ENCODE measurements around the gene ATG14.
"Not testable (repeated sequence)": the region's sequence is repeated elsewhere in the genome, so short reads cannot be mapped to it uniquely, and the experiment has no call there.

The ATG14 gene

DNA sequence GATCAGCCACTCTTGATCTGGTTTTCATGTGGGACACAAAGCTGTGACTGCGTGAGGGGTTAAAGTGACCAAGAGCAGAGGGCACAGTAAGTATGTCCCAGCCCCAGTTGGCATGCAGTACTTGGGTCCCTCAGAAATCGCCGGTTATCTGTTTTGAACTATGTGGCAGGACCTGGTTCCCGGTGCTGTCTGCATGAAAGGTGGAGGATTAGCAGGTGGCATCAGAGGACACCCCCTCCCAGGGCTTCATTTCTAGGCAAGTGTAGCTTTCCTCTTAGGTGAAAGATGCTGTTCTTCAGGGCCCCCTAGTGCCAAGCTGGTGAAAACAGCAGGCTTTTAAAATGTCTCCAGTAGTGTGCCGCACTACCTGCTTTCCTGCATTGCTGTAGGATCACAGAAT, 57.1 kb downstream of the ATG14 start:
- in situ Hi-C loops (cut with MboI; ENCODE audit: low sequenced_read_pairs) = no loop called here

DNA sequence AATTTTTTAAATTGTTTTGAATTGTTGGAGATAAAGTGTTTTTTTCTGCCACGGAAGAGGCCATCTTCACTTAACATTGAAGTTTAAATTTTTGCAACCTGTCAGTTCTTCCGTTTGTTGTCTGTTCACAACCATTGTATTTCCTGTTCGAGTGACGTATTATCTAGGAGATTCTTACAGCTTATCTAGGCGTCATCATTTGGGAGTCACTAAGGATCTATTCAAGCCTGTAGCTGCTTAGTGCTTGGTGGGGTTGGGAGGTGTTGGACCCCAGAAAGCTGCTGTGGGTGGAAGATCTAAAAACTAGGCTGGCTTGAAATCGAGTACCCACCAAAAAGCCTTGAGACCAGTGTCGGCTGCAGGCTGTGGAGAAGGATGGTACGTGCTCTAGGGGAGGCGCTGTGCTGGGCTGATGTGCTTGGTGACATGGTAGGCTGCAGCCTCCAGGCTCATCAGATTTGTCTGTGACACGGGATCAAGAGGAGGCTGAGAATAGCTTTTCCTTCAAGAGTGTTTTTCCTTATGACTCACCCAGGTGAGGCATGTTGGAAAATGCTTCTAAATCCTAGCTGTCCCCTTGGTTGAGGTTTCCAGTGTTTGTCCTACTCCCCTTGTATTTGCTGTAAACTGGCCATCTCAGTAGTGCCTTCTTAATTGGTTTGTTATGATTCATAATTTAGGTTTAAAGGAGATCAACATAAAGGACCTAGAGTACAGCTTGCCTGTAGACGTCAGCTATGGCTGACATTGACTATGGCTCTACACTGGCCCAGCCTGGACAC, 57.8 kb downstream of the ATG14 start:
- in situ Hi-C loops (cut with MboI; ENCODE audit: low sequenced_read_pairs) = no loop called here

DNA sequence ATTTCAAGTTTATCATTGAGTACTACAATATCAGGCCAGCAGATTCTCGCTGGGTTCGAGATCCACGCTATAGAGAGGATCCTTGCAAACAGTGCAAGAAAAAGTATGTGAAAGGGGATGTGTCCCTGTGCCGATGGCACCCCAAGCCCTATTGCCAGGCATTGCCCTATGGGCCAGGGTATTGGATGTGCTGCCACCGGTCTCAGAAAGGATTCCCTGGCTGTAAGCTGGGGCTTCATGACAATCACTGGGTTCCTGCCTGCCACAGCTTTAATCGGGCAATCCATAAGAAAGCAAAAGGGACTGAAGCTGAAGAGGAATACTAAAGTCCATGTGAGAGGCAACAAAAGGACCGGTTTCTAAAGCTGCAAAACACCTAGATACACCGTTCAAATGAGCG, 59.4 kb downstream of the ATG14 start:
- in situ Hi-C loops (cut with MboI; ENCODE audit: low sequenced_read_pairs) = no loop called here

DNA sequence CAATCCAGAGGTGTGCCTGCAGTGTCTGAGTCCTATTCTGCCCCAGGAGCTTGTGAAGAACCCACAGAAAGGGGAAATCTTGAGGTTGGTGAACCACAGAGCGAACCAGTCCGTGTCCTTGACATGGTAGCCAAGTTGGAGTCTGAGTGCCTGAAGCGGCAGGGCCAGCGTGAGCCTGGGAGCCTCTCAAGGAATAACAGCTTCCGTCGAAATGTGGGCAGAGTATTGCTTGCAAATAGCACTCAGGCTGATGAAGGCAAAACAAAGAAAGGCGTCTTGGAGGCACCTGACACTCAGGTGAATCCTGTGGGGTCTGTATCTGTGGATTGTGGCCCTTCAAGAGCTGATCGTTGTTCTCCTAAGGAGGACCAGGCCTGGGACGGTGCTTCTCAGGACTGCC, 60.5 kb downstream of the ATG14 start:
- in situ Hi-C loops (cut with MboI; ENCODE audit: low sequenced_read_pairs) = no loop called here

DNA sequence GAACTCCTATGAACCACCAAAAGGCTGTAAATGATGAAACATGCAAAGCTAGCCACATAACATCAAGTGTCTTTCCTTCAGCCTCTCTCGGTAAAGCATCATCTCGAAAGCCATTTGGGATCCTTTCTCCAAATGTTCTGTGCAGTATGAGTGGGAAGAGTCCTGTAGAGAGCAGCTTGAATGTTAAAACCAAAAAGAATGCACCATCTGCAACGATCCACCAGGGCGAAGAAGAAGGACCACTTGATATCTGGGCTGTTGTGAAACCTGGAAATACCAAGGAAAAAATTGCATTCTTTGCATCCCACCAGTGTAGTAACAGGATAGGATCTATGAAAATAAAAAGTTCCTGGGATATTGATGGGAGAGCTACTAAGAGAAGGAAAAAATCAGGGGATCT, 61.2 kb downstream of the ATG14 start:
- in situ Hi-C loops (cut with MboI; ENCODE audit: low sequenced_read_pairs) = no loop called here

DNA sequence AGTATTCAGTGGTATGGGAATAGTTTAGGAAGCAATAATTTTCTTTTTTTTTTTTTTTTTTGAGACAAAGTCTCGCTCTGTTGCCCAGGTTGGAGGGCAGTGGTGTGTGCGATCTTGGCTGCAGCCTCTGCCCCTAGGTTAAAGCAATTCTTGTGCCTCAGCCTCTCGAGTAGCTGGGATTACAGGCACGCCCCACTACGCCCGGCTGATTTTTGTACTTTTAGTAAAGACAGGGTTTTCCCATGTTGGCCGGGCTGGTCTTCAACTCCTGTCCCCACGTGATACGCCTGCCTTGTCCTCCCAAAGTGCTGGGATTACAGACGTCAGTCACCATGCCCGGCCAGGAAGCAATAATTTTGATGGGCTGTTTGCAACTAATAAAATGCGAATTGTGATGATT, 62.1 kb downstream of the ATG14 start:
- in situ Hi-C loops (cut with MboI; ENCODE audit: low sequenced_read_pairs) = no loop called here

DNA sequence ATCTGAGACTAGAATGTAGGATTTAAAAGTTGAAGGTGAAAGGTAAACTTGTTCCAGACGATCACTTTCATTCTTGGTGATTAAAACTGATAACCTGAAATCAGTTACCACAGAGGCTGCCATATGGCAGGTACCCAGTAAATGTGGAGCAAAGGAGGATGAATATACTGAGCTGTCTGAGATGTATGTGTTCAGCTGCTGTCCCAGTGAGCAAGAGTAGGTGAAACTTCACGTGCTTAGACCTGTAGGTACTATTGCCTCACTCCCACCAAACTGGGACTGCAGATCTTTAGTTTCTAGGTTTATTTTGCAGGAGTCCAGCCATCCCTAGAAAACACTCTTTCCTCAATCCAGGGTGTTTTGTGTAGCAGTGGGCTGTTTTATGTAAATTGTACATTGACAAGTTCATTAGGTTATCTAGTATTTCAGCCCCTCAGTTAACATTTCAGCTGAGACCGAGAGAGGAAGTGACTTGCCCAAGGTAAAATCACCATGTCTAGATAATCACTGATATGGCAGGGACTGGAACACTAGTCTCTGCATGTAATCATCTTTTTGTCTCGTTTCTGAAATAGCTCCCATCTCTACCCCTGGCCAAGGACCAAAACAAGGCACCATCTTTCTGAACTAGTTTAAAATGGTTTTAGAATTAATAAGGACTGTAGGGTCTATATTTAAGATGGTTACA, 62.7 kb downstream of the ATG14 start:
- in situ Hi-C loops (cut with MboI; ENCODE audit: low sequenced_read_pairs) = no loop called here

DNA sequence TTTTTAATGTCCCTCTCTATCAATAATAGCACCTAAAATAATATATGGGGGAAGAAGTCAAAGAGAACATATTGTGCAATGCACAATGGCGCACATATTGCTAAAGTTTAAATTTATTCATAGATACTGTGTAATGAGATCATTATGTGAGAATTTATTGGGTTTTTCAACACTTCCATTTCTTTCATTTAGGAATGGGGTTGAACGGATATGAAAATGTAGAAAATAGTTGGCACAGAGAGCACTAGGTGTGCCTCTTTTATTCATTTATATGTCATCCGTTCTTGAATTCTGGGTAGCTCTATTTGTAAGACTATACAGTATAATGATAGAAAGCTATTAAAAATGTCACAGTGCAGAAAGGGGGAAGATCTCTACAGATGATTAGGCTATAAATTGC, 63.9 kb downstream of the ATG14 start:
- in situ Hi-C loops (cut with MboI; ENCODE audit: low sequenced_read_pairs) = no loop called here

DNA sequence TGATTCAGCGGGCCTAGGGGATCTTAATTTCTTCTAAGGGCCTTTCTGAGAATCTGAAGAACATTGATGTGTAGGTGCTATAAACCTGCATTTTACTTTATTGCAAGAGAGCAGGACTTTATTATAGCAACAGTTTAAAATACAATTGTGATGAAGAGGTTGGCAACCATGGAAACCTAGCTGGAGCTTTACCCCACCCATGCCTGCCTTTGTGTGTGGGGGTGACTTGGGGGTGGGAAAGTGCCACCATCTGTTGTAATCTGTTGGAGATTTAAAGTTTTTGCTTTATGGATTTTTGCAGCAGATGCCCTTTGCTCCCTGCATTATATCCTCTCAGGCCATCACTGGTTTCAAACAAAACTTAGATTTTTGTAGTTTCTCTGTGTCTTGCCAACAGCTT, 64.6 kb downstream of the ATG14 start:
- in situ Hi-C loops (cut with MboI; ENCODE audit: low sequenced_read_pairs) = no loop called here

DNA sequence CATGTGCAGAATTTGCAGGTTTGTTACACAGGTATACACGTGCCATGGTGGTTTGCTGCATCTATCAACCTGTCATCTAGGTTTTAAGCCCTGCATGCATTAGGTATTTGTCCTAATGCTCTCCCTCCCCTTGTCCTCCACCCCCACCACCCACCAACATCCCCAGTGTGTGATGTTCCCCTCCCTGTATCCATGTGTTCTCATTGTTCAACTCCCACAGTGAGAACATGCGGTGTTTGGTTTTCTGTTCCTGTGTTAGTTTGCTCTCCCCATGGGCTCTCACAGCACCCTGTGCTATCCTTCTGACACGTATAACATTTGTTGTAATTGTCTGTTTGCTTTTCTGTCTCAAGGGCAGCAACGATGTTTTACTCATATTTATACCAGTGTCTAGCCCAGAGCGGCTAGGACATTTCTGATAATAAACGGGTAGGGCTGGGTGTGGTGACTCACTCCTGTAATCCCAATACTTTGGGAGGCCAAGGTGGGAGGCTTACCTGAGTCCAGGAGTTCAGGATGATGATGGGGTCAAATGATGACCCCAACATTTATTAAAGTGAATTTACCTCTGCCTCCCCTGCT, 67.0 kb downstream of the ATG14 start:
- in situ Hi-C loops (cut with MboI; ENCODE audit: low sequenced_read_pairs) = not testable (repeated sequence)

DNA sequence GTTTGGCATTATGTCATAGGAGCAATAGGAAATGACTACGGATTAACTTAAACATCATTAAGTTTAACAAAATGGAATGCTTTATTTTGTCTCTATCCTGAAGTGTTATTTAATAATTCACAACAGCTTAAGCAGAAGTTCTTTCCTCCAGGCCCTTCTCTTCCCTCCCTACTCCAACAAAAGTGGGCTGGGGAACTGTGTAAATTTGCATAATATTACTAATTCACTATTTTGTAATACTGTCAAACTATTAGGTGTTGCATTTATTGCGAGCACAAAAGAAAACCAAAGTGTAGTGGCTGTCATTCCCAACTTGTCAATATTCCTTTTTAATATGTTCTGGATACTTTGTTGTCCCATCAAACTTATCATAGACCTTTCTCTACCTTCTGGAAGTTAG, 69.8 kb downstream of the ATG14 start:
- in situ Hi-C loops (cut with MboI; ENCODE audit: low sequenced_read_pairs) = no loop called here

DNA sequence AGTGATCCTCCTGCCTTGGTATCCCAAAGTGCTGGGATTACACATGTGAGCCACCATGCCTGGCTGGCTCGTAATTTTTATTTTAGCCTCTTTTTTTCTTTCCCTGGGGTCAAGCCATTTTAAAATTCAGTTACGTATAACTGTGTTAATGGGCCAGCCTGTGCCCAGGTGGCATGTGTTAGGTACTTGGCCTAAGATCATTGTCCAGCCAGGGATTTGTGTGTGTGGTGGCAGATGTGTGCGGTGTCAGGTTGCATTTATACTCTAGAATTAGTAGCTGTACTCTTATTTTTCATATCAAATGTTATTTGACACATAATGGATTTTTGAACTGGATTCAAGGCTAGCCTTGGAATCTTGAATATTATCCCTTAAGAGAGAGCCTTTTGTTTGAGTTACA, 71.1 kb downstream of the ATG14 start:
- in situ Hi-C loops (cut with MboI; ENCODE audit: low sequenced_read_pairs) = no loop called here

DNA sequence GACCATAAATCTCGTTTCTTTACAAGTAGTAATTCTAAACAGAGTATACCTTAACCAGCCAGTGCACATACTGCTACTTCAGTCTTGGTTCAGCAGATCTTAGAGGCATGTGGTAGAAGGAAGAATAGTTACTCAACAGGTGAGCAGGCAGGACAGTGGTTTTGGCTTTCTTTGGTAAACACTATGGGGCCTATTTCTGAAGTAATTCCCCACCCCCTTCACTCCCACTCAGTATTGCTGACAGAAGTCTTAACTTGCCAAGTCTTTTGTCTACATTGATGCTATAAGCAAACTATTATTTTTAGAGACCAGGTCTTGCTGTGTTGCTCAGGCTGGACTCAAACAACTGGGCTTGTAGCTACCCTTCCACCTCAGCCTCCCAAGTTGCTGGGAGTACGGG, 71.9 kb downstream of the ATG14 start:
- in situ Hi-C loops (cut with MboI; ENCODE audit: low sequenced_read_pairs) = no loop called here

DNA sequence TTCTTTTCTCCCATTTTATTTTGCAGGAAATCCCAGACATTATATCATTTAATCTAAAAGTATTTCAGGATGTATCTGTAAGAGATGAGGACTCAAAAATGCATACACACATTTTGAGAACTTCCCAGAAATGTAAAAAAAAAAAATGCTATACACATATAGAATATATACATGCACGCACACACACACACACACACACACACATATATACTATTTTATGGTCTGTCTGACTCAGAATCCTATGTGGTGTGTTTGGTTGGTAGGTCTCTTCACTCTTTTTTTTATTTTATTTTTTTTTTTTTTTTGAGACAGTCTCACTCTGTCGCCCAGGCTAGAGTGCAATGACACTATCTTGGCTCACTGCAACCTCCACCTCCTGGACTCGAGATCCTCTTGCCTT, 74.9 kb downstream of the ATG14 start:
- in situ Hi-C loops (cut with MboI; ENCODE audit: low sequenced_read_pairs) = no loop called here

DNA sequence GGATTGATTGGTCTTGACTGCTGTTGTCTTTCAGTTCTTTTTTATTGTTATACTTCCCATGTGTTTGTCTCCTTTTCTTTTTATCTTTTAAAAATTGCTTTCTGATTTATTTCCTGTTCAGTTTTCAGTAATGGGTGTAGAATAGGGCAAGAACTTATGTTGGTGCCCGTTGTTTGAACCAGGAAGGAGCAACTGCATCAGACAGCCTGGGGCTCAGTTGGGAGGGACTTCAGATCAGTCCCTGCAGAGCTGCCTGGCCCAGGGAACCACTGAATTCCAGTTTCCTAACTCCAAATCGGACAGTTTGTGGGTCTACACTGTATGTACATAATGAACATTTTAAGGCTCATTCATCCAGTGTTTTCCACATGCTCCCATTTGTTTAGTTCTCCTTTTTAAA, 75.5 kb downstream of the ATG14 start:
- in situ Hi-C loops (cut with MboI; ENCODE audit: low sequenced_read_pairs) = no loop called here

DNA sequence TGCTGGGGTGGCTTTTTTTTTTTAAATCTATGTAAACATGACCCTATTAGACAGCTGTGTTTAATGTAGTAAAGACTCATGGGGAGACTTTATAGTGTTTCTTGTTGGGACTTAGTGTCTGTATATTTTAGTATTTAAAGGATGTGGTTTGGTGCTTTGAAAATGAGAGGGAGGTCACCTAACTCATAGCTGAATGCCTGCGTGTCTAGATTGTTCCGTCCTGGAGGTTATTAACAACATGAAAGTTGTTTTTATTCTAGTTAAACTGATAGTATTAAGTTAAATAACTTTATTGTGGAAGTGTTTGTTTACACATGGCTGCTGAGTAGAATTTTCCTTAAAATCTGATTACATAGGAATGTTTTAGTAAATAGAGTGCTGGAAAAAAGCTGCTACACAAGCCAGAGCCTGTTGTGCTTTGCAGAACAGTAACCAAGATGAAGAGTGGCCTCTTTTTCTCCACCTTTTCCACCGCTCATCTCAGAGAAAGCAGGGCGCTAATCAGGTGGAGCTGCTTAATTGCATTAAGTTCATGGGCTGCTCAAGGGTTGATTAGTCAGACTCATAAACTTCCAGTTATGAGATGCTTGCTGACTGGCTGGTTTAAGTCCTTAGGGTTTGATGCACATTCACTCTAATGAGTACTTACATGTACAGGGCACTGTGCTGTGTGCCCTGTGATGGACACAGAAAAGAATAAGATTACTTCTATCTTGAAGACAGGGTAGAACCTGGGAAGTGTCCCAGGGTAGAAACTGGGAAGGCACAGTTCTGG, 77.7 kb downstream of the ATG14 start:
- in situ Hi-C loops (cut with MboI; ENCODE audit: low sequenced_read_pairs) = no loop called here

DNA sequence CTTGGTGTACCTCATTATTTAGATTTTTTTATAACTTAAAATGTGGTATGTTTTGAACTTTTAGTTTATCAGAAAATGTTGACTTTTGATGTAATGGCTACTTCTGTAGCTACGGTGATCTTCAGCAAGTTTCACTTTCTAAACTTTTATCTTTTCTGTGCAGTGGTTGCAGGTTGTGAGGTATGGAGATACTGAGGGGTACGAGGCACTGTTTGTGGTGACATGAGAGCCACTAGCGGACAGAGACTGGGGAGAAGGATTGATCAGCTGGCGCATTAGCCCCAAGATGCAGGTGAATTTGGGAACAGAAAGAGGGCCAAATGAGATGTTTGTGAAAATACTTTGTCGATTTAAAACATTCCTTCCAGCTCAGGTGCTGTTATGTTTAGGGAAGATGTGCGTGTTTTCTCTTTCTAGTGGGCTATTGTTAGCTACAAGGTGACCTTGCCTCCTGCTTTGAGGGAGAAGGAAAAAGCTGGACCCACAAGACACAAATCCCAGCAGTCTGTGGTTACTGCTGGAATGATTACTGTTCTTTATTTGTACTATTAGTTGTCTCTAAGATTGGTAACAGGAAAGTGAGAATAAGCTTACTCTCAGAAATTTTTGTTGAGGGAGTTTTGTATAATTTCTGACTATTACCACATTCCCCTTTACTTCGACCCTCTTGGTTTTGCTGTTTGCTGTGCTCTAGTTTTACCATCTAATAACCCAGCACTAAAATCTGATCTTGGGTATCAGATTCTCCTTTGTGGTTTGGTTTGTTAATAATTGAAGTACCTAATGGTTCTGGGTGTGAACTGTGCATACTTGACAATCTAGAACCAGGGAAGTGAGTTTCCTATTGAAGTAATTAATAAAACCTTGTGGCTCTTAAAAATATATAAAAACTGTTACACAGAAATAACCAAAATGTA, 78.7 kb downstream of the ATG14 start:
- in situ Hi-C loops (cut with MboI; ENCODE audit: low sequenced_read_pairs) = no loop called here

DNA sequence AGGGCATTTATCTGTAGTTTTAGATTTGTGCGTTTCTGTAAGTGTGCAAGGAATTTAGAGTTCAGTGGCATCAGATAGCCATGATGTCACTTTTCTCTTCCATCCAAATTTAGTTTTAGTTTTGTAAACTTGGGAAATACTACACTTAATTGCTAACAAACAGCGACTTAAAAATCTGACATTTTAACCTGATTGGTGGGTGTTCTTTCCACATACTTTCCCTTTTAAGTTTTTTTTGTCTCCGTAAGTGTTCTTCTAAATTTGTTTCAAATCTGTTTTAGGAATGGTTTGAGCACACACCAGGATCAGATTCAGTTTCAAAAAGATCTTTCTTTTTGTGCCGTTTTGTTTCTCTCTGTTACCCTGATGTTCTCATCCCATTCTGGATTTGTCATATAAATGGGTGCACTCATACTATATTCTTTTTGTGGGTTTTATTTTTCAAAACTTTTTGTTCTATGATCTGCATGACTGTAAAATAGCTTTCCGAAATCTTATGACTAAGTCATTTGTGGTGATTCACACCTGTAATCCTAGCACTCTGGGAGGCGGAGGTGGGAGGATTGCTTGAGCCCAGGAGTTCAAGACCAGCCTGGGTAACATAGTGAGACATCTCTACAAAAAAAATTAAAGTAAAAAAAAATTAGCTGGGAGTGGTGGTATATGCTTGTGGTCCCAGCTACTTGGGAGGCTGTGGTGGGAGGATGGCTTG, 81.5 kb downstream of the ATG14 start:
- in situ Hi-C loops (cut with MboI; ENCODE audit: low sequenced_read_pairs) = no loop called here

DNA sequence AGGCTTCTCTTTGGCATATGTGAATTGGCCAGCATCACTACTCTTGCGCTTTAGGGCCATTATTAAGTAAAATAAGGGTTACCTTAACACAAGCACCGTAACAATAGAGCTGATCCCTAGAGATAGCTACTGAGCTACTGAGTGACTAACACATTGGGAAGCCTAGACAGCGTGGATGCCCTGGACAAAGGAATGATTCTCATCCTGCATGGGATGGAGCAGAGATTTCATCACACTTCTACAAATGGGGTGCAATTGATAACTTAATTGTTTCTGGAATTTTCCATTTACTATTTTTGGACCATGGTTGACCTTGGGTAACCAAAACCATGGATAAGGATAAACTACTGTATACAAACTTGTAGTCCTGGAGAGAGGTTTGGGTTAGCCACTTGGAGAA, 83.3 kb downstream of the ATG14 start:
- in situ Hi-C loops (cut with MboI; ENCODE audit: low sequenced_read_pairs) = no loop called here

DNA sequence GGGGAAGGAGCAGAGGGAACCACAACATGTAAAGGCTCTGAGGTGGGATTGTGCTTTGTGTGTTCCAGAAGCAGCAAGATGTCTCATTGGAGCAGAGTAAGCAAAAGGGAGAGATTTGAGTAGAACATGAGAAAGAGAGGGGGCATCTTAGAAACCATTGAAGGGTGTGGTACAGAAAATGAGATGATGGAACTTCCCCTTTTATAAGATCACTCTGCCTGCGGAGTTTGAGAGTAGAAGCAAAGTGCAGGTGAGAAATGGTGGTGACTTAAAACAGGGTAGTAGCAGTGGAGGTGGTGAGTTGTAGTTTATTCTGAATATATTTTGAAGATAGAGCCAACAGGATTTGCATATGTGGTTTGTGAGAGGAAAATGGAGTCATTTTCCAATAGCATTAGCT, 84.5 kb downstream of the ATG14 start:
- in situ Hi-C loops (cut with MboI; ENCODE audit: low sequenced_read_pairs) = no loop called here
